Mesodermal cell (in vitro differentiated cells): Measurements from ENCODE around the gene SSNA1. TPM values are rescaled to one million over a fixed set of nuclear protein-coding genes. Genes with fewer than 3 reads are reported as not detected.

ENCODE experiments used
- H3K27ac ChIP-seq: 2 replicates; pipeline ENCODE4 v1.7.0; 2013; ENCODE audit warnings: mild to moderate bottlenecking, low read depth, low read length, moderate library complexity; ENCODE audit not compliant: severe bottlenecking
- H3K36me3 ChIP-seq: 2 replicates; pipeline ENCODE4 v1.7.1; 2013; ENCODE audit warnings: mild to moderate bottlenecking, low read length, moderate library complexity; ENCODE audit not compliant: control insufficient read depth, insufficient read depth
- H3K4me1 ChIP-seq: one replicate; pipeline ENCODE4 v1.7.1; 2013; ENCODE audit warnings: mild to moderate bottlenecking, low read length; ENCODE audit not compliant: insufficient read depth, control insufficient read depth, poor library complexity, severe bottlenecking
- H3K4me3 ChIP-seq: 2 replicates; pipeline ENCODE4 v1.7.0; 2013; ENCODE audit warnings: low read length, control low read depth, mild to moderate bottlenecking; ENCODE audit not compliant: insufficient read depth, poor library complexity, severe bottlenecking; ENCODE audit errors: extremely low read depth
- H3K9me3 ChIP-seq: 2 replicates; pipeline ENCODE4 v1.7.1; 2013; ENCODE audit warnings: mild to moderate bottlenecking, low read length, moderate library complexity; ENCODE audit not compliant: control insufficient read depth
- WGBS, 2 experiments: methylation state at CpG; one replicate each; pipeline ENCODE4 v1.1.5; 2013; ENCODE audit warnings: missing lambda C conversion rate in 2 of 2; ENCODE audit not compliant: insufficient coverage in 2 of 2; 5-methylcytosine and 5-hydroxymethylcytosine counted together
- polyA plus RNA-seq, 2 experiments: library from polyadenylated mRNA; stranded (reverse); fragments of 50-300 nt; gene quantifications; one replicate each; pipeline ENCODE4 v1.2.3, GENCODE V29; 2013

The SSNA1 gene, protein sequence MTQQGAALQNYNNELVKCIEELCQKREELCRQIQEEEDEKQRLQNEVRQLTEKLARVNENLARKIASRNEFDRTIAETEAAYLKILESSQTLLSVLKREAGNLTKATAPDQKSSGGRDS
- 54.3 TPM for polyA plus RNA-seq (2013, experiment 1 of 2)
- polyA plus RNA-seq (2013, experiment 2 of 2) = 48.4 TPM

DNA sequence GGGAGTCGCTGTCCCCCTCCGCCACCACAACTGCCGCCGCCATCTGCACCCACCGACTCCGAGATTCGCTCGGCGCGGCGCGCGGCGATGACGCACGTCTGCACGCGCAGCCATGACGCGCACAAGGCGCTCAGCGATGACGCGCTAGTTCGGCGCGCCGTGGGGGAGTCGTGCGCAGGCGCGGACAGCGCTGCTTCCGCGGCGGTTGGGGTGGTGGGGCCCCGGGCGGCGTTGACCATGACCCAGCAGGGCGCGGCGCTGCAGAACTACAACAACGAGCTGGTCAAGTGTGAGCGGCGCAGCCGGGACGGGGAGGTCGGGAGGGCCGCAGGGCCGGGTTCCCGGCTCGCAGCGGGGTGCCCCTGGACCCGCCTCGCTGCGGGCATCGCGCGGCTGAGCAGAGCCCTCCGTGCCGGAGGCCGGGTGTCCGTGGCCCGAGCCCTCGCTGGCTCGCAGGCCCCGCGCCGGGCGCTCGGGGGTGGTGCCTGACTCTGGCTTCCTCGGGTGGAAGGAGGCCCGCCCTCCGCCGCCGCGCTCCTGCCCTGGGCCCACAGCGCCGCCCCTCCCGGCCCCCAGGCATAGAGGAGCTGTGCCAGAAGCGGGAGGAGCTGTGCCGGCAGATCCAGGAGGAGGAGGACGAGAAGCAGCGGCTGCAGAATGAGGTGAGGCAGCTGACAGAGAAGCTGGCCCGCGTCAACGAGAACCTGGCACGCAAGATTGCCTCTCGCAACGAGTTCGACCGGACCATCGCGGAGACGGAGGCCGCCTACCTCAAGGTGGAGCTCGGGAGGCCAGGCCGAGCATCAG, at the start of gene SSNA1, which contains the start of gene ANAPC2:
Gene SSNA1 (plus strand): TSS at position 187 of the 807 bp plus-strand sequence. CDS start 51 bp downstream, at position 238.
Gene ANAPC2 (minus strand): TSS at position 71 of the 807 bp plus-strand sequence. CDS start 28 bp downstream, at position 43.
- H3K4me3 ChIP-seq = peak within 1 kb of the TSS; percentile 91
- peaks cover 21% of the 10 kb centered on the region for H3K4me1 ChIP-seq
- peak within 1 kb of the TSS; percentile 94 for H3K27ac ChIP-seq
- no peaks in the 10 kb centered on the region for H3K9me3 ChIP-seq
- peaks cover 42% of the 10 kb centered on the region for H3K36me3 ChIP-seq
- WGBS, 2 experiments = 0 to 1% methylated on average over 77 to 94 of the region's 98 CpGs

DNA sequence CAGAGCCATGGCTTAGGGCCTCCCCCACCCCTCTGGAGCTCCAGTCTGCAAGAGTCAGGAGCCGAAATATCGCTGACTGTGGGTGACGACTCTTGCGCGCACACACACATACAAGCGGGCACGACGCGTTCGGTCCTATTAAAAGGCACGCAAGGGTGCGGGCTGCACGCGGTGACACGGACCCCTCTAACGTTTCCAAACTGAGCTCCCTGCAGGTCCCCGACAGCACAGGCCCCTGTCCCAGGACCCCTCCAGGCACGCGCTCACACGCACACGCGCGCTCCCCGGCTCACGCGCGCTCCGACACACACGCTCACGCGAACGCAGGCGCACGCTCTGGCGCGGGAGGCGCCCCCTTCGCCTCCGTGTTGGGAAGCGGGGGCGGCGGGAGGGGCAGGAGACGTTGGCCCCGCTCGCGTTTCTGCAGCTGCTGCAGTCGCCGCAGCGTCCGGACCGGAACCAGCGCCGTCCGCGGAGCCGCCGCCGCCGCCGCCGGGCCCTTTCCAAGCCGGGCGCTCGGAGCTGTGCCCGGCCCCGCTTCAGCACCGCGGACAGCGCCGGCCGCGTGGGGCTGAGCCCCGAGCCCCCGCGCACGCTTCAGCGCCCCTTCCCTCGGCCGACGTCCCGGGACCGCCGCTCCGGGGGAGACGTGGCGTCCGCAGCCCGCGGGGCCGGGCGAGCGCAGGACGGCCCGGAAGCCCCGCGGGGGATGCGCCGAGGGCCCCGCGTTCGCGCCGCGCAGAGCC, 49.6 kb upstream of the SSNA1 start, which contains the start of gene GRIN1:
Gene GRIN1 (plus strand): TSS at position 433 of the 746 bp plus-strand sequence. CDS start 333 bp downstream, outside the sequence.
- 11 to 12% methylated on average over 55 to 97 of the region's 104 CpGs for WGBS, 2 experiments
- H3K27ac ChIP-seq = no peak within 1 kb of the TSS
- no peaks in the 10 kb centered on the region for H3K9me3 ChIP-seq
- H3K4me3 ChIP-seq = no peak within 1 kb of the TSS
- H3K36me3 ChIP-seq = no peaks in the 10 kb centered on the region
- peaks cover 4% of the 10 kb centered on the region for H3K4me1 ChIP-seq

DNA sequence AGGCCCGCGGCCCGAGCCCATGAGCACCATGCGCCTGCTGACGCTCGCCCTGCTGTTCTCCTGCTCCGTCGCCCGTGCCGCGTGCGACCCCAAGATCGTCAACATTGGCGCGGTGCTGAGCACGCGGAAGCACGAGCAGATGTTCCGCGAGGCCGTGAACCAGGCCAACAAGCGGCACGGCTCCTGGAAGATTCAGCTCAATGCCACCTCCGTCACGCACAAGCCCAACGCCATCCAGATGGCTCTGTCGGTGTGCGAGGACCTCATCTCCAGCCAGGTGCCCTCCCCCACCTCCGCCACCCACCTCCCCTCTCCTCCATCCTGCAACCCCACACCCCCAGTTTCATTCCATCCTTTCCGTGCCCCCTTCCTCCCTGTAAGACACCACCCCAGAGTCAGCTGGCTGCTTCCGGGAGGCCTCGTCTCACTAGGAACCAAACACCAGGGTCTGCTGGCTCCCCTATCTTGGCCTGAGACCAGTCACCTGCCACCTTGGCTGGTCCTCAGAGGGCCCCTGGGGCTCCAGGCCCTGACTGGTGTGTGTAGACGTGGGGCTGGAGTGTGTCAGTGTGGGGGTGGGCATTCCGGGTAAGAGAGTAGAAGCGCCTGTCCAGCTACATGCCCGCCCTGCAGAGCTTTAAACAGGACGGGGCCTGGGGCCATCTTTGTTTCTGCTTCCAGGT, 48.9 kb upstream of the SSNA1 start:
- peaks cover 4% of the 10 kb centered on the region for H3K4me1 ChIP-seq
- no peak overlapping the region for H3K4me3 ChIP-seq
- WGBS, 2 experiments = 30 to 37% methylated on average over 33 to 35 of the region's 37 CpGs

DNA sequence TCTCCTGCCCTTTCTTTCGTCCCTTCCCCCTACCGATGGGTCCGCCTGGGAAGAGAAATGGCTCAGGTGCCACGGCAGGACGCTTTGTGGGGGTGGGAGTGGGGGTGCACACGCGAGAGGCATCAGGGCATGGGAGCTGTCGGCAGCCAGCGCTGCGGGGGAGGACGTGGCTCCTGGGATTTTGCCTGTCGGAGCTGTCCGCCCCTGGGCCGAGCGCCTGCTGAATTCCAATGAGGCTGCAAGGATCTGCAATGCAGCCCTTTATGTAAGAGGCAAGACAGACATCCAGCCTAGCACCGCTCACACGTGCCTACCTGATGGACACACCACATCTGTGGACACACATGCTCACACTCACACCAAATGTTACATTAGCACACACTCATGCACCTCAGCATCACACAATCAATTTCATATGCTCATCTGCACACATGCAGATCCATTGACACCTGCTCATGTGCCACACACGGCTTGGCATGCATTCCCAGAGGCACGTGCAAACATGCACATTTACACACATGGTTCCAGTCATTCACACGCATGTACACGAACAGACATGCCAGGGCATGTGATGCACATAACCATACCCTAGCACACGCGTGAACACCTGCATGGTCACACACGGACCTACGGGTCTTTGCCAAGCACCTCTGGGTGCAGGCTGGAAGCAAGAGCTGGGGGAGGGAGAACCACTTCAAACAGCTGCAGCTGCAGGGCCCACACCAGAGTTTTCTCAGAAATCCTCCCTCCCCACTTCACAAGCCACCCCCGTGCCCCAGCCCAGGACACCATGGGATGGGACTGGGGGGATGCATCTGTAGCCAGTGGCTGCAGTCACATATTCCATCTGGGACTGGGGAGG, 48.1 kb upstream of the SSNA1 start:
- Histone ChIP-seq H3K4me1 (peaks cover 4% of the 10 kb centered on the region), H3K9me3 (no peaks in the 10 kb centered on the region), H3K4me3 (no peak overlapping the region), H3K36me3 (no peaks in the 10 kb centered on the region), H3K27ac (no peak overlapping the region)
- WGBS, 2 experiments = 65 to 66% methylated on average over 25 of the region's 26 CpGs

More for the DNA sequence above, 48.9 kb upstream of the SSNA1 start:
- H3K36me3 ChIP-seq = no peaks in the 10 kb centered on the region
- no peaks in the 10 kb centered on the region for H3K9me3 ChIP-seq
- H3K27ac ChIP-seq = no peak overlapping the region

DNA sequence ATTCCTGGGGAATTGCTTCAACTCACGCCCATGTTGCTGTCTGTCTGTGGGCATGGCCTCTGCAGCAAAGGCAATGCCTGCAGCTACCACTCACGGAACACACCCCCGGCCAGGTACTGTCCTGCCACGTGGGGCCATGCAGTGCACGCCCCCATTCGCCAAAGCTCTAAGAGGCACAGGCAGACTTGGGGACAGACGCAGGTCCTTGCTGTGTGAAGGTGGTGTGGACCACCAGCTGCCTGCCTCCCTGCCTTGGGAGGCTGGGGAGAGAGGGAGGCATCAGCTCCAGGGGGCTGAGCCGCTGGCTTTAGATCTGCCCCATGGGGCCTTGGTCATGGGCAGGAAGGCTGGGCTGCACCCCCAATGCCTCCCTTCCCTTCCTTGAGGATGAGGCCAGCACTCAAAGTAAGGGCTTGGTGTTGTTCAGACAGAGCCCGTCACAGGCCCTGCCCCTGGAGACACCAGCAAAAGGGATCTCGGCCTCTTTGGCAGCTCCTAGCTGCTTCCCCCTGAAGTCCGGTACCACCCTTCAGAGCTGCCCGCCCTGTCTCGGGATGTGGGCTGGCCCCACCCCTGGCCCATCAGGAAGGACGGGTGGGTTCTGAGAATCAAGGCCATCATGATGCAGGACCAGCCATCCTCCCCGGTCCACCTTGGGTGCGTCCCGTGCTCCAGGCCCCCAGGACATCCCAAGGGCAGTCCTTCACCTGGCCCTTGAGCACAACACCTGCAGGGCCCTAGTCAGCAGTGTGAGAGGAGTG, 47.2 kb upstream of the SSNA1 start:
- 68 to 75% methylated on average over 15 to 17 of the region's 17 CpGs for WGBS, 2 experiments
- Histone ChIP-seq H3K27ac (no peak overlapping the region), H3K9me3 (no peaks in the 10 kb centered on the region), H3K4me3 (no peak overlapping the region), H3K4me1 (peaks cover 4% of the 10 kb centered on the region), H3K36me3 (no peaks in the 10 kb centered on the region)

DNA sequence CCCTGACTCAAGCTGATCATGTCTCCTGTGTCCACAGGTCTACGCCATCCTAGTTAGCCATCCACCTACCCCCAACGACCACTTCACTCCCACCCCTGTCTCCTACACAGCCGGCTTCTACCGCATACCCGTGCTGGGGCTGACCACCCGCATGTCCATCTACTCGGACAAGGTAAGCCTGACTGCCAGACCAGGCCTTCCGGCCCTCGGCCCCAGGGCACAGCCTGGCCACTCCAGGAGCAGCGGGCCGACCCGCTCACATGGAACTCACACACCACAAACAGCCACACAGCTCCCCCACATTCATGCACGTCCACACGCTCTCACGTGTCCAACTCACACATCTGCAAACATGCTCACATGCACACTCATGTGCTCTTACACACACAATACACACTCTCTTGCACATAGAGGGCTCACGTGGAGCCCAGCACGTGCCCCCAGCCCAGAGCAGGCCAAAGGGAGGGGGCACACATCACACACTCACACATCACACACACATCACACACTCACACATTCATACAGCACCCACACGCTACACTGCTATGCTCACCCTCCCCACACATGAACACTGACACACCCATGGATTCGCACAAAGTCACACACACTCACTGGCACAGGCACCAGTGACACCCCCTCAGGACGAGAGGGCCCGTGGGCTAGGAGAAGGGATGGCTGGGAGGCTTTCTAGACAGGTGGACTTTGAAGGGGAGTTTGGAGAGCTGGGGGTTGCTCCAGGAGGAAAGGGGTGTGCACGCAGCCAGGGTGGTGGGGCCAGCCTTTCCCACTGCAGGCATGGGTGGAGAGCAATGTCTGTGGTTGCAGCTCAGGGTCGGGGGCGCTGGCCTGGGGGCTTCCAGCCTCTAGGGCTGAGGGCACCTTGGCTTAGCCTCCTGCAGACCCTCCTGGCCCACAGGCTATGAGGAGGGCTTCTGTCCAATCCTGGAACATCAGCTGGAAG, 46.2 kb upstream of the SSNA1 start:
- WGBS, 2 experiments = 67 to 80% methylated on average over 16 to 21 of the region's 24 CpGs
- Histone ChIP-seq H3K4me3 (no peak overlapping the region), H3K36me3 (no peaks in the 10 kb centered on the region), H3K4me1 (peaks cover 4% of the 10 kb centered on the region), H3K9me3 (no peaks in the 10 kb centered on the region), H3K27ac (no peak overlapping the region)

DNA sequence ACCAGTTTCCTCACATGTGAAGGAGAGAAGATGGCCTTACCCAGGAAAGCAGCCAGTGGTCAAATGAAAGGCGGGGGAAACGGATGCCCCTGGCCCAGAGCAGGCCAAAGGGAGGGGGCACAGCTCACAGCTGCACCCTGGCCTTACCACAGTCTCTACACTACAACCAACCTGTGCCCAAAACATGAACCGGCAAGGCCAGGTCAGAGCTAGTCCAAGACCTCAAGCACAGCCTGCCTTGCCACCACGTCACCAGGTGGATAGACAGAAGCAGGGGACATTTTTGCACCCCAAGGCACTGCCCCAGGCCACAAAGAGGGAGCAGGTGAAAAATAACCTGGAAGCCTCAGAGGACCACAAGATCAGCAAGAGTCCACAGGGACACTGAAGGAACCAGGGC, 45.0 kb upstream of the SSNA1 start:
- H3K27ac ChIP-seq = no peak overlapping the region
- 56 to 88% methylated on average over 1 to 2 of the region's 4 CpGs for WGBS, 2 experiments
- peaks cover 4% of the 10 kb centered on the region for H3K4me1 ChIP-seq
- no peaks in the 10 kb centered on the region for H3K9me3 ChIP-seq
- no peaks in the 10 kb centered on the region for H3K36me3 ChIP-seq
- H3K4me3 ChIP-seq = no peak overlapping the region

DNA sequence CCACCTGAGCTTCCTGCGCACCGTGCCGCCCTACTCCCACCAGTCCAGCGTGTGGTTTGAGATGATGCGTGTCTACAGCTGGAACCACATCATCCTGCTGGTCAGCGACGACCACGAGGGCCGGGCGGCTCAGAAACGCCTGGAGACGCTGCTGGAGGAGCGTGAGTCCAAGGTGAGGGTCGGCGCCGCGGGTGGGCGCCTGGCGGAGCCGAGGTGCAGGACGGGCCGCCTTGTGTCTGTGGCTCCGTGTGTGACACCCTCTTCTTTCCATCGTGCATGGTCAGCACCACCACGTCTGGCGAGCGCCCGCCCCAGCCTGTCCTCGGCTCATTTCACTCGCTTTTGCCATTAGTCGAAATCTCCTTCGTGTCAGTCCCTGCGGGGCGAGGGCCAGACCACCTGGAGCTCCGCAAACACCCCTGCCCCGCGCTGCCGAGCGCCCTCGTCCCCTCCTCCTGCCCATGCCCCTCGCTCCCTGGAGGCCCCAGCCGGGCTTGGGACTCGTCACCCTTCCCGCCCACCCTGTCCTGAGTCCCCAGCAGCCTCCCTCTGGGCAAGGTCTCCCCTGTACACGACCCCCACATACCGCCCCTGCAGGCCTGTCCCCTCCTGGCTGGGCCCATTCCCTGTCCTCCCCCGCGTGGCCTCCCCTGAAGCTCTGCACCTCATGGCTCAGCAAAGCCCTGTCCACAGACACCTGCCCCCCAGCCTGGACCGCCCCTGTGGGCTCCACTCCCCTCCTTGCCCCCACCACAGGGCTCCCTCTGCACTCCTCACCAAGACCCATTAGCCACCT, 42.5 kb upstream of the SSNA1 start:
- Histone ChIP-seq H3K27ac (no peak overlapping the region), H3K4me1 (no peaks in the 10 kb centered on the region), H3K9me3 (no peaks in the 10 kb centered on the region), H3K4me3 (no peak overlapping the region), H3K36me3 (no peaks in the 10 kb centered on the region)
- WGBS, 2 experiments = 51% methylated on average over 39 to 48 of the region's 49 CpGs
